ENCODE results near the gene IQSEC1. TPM values are rescaled to one million over a fixed set of nuclear protein-coding genes. Genes with fewer than 3 reads are reported as not detected.

IQSEC1 gene
- total RNA-seq, 2 donors from 2014 or later = 58.2 to 94.2 TPM

DNA sequence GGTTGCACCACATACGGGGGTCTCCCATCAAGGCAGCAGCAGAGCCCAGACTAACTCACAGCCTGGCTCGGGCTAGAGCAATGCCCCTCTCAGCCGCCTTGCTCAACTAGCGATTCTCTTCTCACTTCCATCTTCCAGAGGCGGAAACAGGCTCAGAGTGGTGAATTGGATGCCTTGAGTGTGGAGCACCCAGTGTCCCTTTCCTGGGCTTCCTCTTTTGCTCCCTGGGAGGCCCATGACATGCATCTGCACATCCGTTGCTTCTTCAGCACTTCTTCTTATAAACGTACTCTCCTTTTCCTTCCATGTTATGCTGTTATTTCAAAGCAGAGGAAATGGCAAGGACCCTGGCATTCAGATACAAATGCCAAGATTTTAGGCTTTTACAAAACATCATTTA lies 2.1 kb upstream of the IQSEC1 start:
- intact Hi-C loops (cut with DNase I) = no loop called here
- Histone ChIP-seq H3K4me1 (replicated peaks) (no peaks in the 10 kb centered on the region), H3K36me3 (no peaks in the 10 kb centered on the region), H3K27me3 (replicated peaks; ENCODE audit: insufficient read depth) (peaks cover 6% of the 10 kb centered on the region), H3K9me3 (no peaks in the 10 kb centered on the region), H3K27ac (no peak overlapping the region), H3K4me3 (no peak overlapping the region)
- WGBS = 91% methylated on average over 7 of the region's 7 CpGs
- no peak for DNase-seq (ENCODE audit: low spot score)
- TF ChIP-seq POLR2A (IDR thresholded peaks at IDR 0.05) (no peak), POLR2AphosphoS5 (IDR thresholded peaks at IDR 0.05) (no peak)
- TF ChIP-seq, protein P1, sequence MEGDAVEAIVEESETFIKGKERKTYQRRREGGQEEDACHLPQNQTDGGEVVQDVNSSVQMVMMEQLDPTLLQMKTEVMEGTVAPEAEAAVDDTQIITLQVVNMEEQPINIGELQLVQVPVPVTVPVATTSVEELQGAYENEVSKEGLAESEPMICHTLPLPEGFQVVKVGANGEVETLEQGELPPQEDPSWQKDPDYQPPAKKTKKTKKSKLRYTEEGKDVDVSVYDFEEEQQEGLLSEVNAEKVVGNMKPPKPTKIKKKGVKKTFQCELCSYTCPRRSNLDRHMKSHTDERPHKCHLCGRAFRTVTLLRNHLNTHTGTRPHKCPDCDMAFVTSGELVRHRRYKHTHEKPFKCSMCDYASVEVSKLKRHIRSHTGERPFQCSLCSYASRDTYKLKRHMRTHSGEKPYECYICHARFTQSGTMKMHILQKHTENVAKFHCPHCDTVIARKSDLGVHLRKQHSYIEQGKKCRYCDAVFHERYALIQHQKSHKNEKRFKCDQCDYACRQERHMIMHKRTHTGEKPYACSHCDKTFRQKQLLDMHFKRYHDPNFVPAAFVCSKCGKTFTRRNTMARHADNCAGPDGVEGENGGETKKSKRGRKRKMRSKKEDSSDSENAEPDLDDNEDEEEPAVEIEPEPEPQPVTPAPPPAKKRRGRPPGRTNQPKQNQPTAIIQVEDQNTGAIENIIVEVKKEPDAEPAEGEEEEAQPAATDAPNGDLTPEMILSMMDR (IDR thresholded peaks at IDR 0.05) = no peak

DNA sequence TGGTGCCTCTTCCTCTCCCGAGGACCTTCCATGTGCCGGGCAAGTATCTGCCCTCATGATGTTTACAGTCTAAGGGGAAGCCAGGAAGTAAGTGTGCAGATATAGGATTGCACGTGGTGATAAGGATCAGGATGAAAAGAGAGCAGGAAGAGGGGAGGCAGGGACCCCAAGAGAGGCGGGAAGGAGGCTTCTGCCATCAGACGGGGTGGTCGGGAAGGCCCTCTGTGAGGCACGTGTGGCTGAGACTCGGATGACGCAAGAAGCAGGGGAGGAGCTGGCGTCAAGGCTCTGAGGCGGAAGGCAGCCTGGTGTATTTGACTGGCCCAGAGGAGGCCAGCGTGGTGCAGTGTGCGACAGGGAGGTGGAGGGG lies 762 bp upstream of the IQSEC1 start:
- no peak overlapping the region for H3K27ac ChIP-seq
- peaks cover 6% of the 10 kb centered on the region for H3K27me3 ChIP-seq (replicated peaks; ENCODE audit: insufficient read depth)
- TF ChIP-seq POLR2AphosphoS5 (IDR thresholded peaks at IDR 0.05) (no peak), POLR2A (IDR thresholded peaks at IDR 0.05) (no peak)
- TF ChIP-seq, protein P1 (IDR thresholded peaks at IDR 0.05) = no peak
- H3K9me3 ChIP-seq = no peaks in the 10 kb centered on the region
- no peaks in the 10 kb centered on the region for H3K36me3 ChIP-seq
- no peaks in the 10 kb centered on the region for H3K4me1 ChIP-seq (replicated peaks)
- no peak overlapping the region for H3K4me3 ChIP-seq
- WGBS = 57% methylated on average over 13 of the region's 13 CpGs
- intact Hi-C loops (cut with DNase I) = no loop called here
- DNase-seq (ENCODE audit: low spot score) = no peak

DNA sequence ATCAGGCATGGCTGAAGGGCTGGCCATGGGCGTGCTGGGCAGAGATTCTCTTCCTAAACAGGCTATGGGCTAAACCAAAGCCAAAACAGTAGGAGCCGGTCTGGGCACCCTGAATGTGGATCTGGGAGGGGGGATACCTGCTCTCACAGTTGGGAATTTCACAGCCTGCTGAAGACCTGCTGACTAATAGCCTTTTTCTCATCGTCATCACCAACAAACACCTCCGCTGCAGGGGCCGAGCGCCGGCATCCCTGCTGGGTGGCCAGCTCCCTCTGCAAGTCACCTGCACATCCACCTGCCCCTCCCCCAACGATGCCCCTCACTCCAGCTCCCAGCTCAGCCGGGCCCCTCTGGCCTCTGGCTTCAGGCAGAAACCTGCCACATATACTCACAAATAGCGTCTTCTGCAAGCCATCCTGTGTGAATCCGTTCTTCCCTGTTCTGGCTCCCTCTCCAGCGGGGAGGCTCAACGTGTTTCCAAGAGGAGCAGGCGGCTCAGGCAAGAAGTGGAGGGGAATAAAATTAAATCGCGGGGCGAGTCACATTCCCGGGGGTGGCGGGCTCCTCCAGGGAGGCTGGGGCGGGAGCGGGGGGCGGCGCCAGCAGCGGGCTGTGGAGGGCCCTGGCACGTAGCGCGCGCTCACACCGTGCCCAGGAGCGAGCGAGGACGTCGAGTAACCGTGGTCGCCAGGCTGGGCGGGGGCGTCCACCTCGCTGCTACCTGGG lies 466 bp downstream of the IQSEC1 start:
- Histone ChIP-seq H3K27me3 (replicated peaks; ENCODE audit: insufficient read depth) (peaks cover 6% of the 10 kb centered on the region), H3K36me3 (no peaks in the 10 kb centered on the region), H3K4me3 (no peak overlapping the region), H3K9me3 (no peaks in the 10 kb centered on the region), H3K4me1 (replicated peaks) (no peaks in the 10 kb centered on the region), H3K27ac (no peak overlapping the region)
- intact Hi-C loops (cut with DNase I) = no loop called here
- no peak for DNase-seq (ENCODE audit: low spot score)
- 13% methylated on average over 23 of the region's 38 CpGs for WGBS
- TF ChIP-seq, protein P1 (IDR thresholded peaks at IDR 0.05) = no peak
- TF ChIP-seq POLR2AphosphoS5 (IDR thresholded peaks at IDR 0.05) = no peak
- no peak for TF ChIP-seq POLR2A (IDR thresholded peaks at IDR 0.05)

DNA sequence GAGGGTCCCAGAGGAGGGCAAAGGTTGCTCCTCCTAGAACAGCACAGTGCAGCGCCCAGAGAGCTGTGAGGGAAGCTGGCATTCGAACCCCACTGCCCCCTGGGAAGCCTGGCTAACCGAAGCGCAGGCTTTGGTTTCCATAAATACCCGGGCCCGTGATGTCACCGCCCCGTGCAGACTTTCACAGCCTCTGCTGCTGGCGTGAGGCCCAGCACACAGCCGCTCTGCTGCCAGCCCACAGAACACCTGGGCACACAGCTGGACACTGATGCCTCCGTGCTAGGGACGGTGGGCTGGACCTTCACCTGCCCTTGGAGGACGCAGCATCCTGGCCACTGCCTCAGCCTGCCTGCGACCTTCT lies 1.0 kb downstream of the IQSEC1 start:
- intact Hi-C loops (cut with DNase I) = no loop called here
- TF ChIP-seq POLR2AphosphoS5 (IDR thresholded peaks at IDR 0.05) (no peak), POLR2A (IDR thresholded peaks at IDR 0.05) (no peak)
- TF ChIP-seq, protein P1 (IDR thresholded peaks at IDR 0.05) = no peak
- WGBS = 38% methylated on average over 12 of the region's 14 CpGs
- Histone ChIP-seq H3K4me3 (no peak overlapping the region), H3K36me3 (no peaks in the 10 kb centered on the region), H3K4me1 (replicated peaks) (no peaks in the 10 kb centered on the region), H3K27ac (no peak overlapping the region), H3K27me3 (replicated peaks; ENCODE audit: insufficient read depth) (peaks cover 6% of the 10 kb centered on the region), H3K9me3 (no peaks in the 10 kb centered on the region)
- DNase-seq (ENCODE audit: low spot score) = peak; percentile 10

DNA sequence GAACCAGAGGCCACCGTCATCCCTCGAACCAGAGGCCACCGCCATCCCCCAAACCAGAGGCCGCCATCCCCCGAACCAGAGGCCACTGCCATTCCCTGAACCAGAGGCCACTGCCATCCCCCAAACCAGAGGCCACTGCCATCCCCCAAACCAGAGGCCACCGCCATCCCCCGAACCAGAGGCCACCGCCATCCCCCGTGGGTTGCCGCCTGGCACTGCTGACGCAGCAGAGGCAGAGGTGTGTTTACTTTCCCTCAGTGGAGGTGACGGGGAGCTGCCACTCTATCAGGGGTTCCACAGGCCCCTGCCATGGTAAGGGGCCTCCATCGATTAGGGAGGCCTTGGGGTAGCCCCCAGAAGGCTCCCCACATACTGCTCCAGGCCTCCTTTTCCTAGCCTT lies 1.5 kb downstream of the IQSEC1 start:
- TF ChIP-seq, protein P1 (IDR thresholded peaks at IDR 0.05) = no peak
- TF ChIP-seq POLR2AphosphoS5 (IDR thresholded peaks at IDR 0.05) (no peak), POLR2A (IDR thresholded peaks at IDR 0.05) (no peak)
- WGBS = 84% methylated on average over 13 of the region's 13 CpGs
- intact Hi-C loops (cut with DNase I) = no loop called here
- Histone ChIP-seq H3K4me1 (replicated peaks) (no peaks in the 10 kb centered on the region), H3K36me3 (no peaks in the 10 kb centered on the region), H3K27ac (no peak overlapping the region), H3K27me3 (replicated peaks; ENCODE audit: insufficient read depth) (peaks cover 6% of the 10 kb centered on the region), H3K4me3 (no peak overlapping the region), H3K9me3 (no peaks in the 10 kb centered on the region)
- DNase-seq (ENCODE audit: low spot score) = no peak

Measured in prostate gland (tissue), 2 donors.